Hematopoietic multipotent progenitor cell treated with erythropoietin and hydrocortisone succinate and interleukin-3 and kit ligand, for 8 days (in vitro differentiated cells): ENCODE results near the gene HSPB6.
"Not testable (repeated sequence)": the region's sequence is repeated elsewhere in the genome, so short reads cannot be mapped to it uniquely, and the experiment has no call there.

Experiments used
- DNase-seq: peaks from one replicate; pipeline ENCODE4 v3.0.0-alpha.2; 2015

HSPB6 gene

DNA sequence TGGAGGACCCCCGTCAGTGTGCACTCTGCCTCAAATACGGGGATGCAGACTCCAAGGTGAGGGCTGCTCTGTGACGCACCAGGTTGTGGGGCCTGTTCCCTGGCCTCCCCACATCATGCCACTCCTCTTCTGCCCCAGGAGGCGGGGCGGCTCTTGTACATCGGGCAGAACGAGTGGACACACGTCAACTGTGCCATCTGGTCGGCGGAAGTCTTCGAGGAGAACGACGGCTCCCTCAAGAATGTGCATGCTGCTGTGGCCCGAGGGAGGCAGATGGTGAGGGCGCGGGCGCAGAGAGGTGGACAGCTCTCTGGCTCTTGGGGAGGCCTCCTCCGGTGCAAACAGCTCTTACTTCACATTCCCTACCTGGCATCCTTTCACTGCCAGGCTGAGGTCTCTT lies 27.8 kb downstream of the HSPB6 start:
- no peak for DNase-seq

DNA sequence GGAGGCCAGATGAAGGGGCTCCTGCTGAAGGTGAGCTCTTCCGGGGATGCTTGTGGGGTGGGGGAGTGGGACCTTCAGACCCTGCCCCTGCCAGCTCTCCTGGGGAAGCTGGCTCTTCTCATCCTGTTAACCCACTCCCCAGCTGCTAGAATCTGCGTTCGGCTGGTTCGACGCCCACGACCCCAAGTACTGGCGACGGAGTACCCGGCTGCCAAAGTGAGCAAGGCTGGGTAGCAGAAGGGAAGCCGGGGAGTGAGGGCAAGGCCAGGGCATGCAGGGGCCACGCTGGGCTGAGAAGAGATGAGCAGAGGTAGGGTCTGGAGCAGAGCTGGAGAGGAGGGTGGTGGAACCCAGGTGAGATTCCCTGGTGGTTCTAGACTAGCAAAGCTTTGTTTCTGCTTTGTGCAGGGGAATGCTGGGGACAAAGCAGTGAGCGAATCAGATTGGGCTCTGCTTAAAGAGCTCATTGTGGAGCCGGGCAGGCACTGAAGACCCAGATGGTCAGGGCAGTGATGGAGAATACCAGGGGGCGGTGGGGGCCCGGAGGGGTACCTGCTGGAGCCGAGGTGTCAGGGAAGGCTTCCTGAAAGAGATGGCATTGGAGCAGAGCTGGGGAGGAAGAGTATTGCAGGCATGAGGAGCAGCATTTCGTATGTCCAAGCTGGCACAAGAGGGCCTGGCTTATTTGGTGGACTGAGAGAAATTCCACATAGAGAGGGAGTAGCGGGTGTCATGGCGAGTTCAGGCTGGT lies 28.7 kb downstream of the HSPB6 start:
- no peak for DNase-seq

- no peak for DNase-seq
Measured at GRCh38 chr19:35727053-35727955, 29.5 kb downstream of the HSPB6 start.

- no peak for DNase-seq
Measured at GRCh38 chr19:35725216-35725861, 31.5 kb downstream of the HSPB6 start.

DNA sequence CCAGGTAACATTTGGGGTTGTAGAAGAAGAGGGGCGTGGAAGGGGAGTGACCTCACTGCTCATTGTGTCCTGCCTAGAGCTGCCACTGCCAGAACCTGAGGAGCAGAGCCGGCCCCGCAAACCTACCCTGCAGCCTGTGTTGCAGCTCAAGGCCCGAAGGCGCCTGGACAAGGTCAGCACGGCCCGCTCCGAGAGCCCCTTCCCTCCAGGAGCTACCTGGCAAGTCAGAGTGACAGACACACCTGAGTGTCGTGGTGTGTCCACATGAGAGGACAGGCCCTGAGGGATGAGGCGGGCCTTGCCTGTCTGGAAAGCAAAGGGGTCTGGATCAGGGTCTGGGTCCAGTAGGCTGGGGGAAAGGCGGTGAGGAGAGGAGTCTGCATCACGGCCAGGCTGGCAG lies 32.3 kb downstream of the HSPB6 start:
- DNase-seq = no peak

GRCh38 chr19:35724132-35724531 lies 32.7 kb downstream of the HSPB6 start:
- DNase-seq = not testable (repeated sequence)

DNA sequence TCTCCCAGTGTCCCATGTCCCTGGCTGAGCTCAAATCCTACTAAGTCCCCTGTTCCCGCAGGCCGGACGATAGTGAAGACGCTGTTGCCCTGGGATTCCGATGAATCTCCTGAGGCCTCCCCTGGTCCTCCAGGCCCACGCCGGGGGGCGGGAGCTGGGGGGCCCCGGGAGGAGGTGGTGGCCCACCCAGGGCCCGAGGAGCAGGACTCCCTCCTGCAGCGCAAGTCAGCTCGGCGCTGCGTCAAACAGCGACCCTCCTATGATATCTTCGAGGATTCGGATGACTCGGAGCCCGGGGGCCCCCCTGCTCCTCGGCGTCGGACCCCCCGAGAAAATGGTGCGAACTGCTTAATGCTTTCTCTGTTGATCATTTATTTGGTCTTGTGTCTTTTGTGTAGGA lies 33.2 kb downstream of the HSPB6 start:
- no peak for DNase-seq

- no peak for DNase-seq
Measured at GRCh38 chr19:35722897-35723296, 33.9 kb downstream of the HSPB6 start.

DNA sequence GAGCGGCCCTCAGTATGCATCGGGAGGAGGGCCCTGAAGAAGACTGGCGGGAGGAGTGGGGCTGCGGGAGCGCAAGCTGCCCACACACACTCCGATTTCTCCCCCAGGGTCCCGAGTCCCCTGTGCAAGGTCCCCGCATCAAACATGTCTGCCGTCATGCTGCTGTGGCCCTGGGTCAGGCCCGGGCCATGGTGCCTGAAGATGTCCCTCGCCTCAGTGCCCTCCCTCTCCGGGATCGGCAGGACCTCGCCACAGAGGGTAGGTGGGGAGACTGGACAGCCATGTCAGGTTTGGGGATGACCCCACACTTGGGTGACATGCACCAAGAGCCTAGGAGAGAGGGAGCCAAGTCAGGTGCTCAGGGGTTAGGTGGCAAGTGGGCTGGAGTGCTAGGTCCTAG lies 34.4 kb downstream of the HSPB6 start:
- DNase-seq = no peak

DNA sequence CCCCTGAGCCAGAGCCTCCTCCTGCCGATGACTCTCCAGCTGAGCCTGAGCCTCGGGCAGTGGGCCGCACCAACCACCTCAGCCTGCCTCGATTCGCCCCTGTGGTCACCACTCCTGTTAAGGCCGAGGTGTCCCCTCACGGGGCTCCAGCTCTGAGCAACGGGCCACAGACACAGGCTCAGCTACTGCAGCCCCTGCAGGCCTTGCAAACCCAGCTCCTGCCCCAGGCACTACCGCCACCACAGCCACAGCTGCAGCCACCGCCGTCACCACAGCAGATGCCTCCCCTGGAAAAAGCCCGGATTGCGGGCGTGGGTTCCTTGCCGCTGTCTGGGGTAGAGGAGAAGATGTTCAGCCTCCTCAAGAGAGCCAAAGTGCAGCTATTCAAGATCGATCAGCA lies 35.5 kb downstream of the HSPB6 start:
- DNase-seq = no peak

GRCh38 chr19:35720648-35721047 lies 36.2 kb downstream of the HSPB6 start:
- no peak for DNase-seq

DNA sequence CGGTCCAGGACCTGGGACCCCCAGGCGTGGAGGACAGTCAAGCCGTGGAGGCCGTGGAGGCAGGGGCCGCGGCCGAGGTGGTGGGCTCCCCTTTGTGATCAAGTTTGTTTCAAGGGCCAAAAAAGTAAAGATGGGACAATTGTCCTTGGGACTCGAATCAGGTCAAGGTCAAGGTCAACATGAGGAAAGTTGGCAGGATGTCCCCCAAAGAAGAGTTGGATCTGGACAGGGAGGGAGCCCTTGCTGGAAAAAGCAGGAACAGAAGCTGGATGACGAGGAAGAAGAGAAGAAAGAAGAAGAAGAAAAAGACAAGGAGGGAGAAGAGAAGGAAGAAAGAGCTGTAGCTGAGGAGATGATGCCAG lies 36.7 kb downstream of the HSPB6 start:
- no peak for DNase-seq

GRCh38 chr19:35719402-35720162 lies 37.2 kb downstream of the HSPB6 start:
- DNase-seq = no peak

DNA sequence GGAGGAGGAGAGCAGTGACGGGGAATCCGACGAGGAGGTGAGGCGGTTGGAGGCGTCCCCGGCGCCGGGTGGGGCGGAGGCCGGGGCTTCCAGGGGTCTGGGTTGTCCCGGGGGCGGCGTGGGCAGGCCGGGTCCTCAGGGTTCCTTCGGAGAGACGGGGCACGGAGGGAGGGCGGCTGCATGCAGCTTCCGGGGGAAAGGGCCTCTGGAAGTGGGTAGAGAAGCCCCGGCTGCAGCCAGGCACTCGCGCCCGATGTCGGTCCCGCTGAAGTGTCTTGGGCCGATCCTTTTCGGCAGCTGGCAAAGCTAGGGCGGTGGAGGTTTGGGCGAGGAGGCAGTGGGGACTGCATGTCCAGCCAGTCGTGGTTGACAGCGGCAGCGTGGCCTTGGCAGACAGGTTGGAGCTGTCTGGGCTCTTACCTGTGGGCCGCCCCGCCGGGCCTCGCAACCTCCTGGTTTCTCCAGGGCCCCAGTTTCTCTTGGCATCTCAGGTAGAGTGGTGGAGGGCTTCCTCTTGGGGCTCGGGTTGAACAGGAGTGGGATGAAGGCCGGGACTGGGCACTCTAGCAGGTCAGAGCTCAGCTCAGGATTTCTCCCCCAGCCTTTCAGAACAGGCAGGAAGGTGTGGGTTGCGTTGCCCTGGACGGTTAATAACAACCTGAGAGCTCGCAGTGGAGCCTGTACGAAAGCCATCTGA lies 38.3 kb downstream of the HSPB6 start:
- DNase-seq = peak; percentile 17

DNA sequence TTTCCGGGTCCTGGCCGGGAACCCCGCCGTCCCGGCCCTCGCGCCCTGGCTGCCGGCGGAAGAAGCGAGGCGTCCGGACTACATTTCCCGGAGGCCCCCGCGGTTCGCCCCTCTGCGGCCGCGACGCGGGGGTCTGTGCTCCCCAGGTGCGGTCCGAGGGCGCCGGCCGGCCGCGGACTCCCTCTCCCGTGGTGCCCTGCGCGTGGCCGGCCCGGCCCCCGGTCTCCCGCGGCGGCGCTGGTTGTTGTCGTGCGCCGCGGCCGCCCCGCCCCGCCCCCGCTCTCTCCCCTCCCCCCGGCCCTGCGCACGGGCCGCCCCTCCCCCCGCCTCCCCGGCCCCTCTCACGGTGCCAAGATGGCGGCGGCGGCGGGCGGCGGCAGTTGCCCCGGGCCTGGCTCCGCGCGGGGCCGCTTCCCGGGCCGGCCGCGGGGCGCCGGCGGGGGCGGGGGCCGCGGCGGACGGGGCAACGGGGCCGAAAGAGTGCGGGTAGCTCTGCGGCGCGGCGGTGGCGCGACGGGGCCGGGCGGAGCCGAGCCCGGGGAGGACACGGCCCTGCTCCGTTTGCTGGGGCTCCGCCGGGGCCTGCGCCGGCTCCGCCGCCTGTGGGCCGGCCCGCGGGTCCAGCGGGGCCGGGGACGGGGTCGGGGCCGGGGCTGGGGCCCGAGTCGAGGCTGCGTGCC lies 39.0 kb downstream of the HSPB6 start, which contains the start of gene KMT2B:
Gene KMT2B (plus strand): TSS at position 339 of the 680 bp plus-strand sequence. CDS start 16 bp downstream, at position 355.
- DNase-seq = no peak

DNA sequence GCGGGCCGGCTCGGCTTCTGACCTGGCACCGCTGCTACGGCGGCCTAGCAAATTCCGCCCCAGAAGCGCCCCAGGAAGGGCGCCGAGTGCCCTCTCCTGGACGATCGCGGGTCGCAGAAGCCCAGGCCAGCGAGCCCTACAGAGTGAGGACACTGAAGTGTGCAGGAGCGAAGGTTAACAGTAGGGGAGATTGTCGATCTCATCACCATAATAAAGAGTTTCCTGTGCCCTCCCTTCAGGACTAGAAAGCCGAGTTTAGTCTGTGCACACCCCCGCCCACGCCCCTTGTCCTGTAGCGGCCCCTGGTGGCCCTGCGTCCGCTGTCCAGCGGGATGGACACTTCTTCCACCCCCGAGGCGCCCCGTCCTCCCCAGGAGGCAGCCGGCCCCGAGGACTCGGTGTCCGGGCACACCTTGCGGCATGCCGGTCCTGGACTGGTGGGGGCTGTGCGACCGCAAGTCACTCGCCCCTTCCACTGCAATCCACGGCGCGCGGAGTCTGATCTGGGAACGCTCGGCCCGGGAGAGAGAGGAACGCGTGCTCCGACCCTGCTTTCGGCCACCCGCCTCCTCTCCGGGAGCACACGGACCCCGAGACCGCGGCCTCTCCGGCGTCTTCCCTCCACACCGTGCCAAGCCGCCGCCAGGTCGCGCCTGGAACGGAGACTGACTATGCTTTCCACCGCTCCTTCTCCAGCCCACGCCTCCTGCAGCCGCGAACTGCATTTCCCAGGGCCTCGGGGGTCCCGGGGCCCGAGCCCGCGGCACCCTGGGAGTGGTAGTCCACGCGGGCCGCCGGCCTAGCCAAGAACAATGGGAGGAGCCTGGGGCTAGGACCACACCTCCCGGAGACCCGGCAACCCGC lies 39.8 kb downstream of the HSPB6 start:
- DNase-seq = peak; percentile 96

GRCh38 chr19:35715981-35716800 lies 40.6 kb downstream of the HSPB6 start:
- no peak for DNase-seq

GRCh38 chr19:35715355-35715809 lies 41.4 kb downstream of the HSPB6 start:
- DNase-seq = no peak

DNA sequence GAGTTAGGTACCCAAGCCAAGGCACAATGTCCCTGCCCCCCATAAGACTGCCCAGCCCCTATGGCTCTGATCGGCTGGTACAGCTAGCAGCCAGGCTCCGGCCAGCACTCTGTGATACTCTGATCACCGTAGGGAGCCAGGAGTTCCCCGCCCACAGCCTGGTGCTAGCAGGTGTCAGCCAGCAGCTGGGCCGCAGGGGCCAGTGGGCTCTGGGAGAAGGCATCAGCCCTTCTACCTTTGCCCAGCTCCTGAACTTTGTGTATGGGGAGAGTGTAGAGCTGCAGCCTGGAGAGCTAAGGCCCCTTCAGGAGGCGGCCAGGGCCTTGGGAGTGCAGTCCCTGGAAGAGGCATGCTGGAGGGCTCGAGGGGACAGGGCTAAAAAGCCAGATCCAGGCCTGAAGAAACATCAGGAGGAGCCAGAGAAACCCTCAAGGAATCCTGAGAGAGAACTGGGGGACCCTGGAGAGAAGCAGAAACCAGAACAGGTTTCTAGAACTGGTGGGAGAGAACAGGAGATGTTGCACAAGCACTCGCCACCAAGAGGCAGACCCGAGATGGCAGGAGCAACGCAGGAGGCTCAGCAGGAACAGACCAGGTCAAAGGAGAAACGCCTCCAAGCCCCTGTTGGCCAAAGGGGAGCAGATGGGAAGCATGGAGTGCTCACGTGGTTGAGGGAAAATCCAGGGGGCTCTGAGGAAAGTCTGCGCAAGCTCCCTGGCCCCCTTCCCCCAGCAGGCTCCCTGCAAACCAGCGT lies 42.1 kb downstream of the HSPB6 start:
- DNase-seq = peak; percentile 28
